NCI-H1436 treated with DMSO at 0.1 percent for 48 hours (cell line): ENCODE data around the gene RAB7A.
A peak's percentile ranks its signal among the peaks of the same experiment; 100 is the strongest.

Experiments
- DNase-seq: peaks from one replicate; lab custom pipeline; 2025; lab: John Stamatoyannopoulos, UW

RAB7A gene

GRCh38 chr3:128726023-128727016 is at the start of gene RAB7A:
Gene RAB7A (plus strand): TSS chr3:128726183. CDS start chr3:128795368, 69,185 bp downstream.
- peak; percentile 95 for DNase-seq

GRCh38 chr3:128679338-128679737 is 46.6 kb upstream of the RAB7A start:
- no peak for DNase-seq

GRCh38 chr3:128680603-128681368 is 45.2 kb upstream of the RAB7A start:
- peak; percentile 88 for DNase-seq

GRCh38 chr3:128681369-128681829 is 44.6 kb upstream of the RAB7A start:
- DNase-seq = no peak

GRCh38 chr3:128683957-128684356 is 42.0 kb upstream of the RAB7A start:
- DNase-seq = no peak

GRCh38 chr3:128684986-128685726 is 40.8 kb upstream of the RAB7A start:
- no peak for DNase-seq

- DNase-seq = no peak
These were observed 39.5 kb upstream of the RAB7A start for GRCh38 chr3:128686465-128686864.

- no peak for DNase-seq
These were observed 36.9 kb upstream of the RAB7A start for GRCh38 chr3:128689060-128689459.

- DNase-seq = no peak
These were observed 32.3 kb upstream of the RAB7A start for GRCh38 chr3:128693696-128694095.

- no peak for DNase-seq
These were observed 28.6 kb upstream of the RAB7A start for GRCh38 chr3:128697341-128697740.

- DNase-seq = no peak
These were observed 27.6 kb upstream of the RAB7A start for GRCh38 chr3:128698211-128699047.

GRCh38 chr3:128701342-128702212 is 24.4 kb upstream of the RAB7A start:
- DNase-seq = no peak

GRCh38 chr3:128702391-128702790 is 23.6 kb upstream of the RAB7A start:
- no peak for DNase-seq

GRCh38 chr3:128703561-128703960 is 22.4 kb upstream of the RAB7A start:
- no peak for DNase-seq

- DNase-seq = no peak
These were observed 19.8 kb upstream of the RAB7A start for GRCh38 chr3:128706086-128706615.

GRCh38 chr3:128707928-128708494 is 18.0 kb upstream of the RAB7A start:
- no peak for DNase-seq

- DNase-seq = no peak
These were observed 16.9 kb upstream of the RAB7A start for GRCh38 chr3:128709038-128709437.

- DNase-seq = no peak
These were observed 16.3 kb upstream of the RAB7A start for GRCh38 chr3:128709506-128710210.
